Measurements from ENCODE around the gene DGKB. TPM values are rescaled to one million over a fixed set of nuclear protein-coding genes. Genes with fewer than 3 reads are reported as not detected.
A peak's percentile ranks its signal among the peaks of the same experiment; 100 is the strongest.
"Not testable (repeated sequence)": the region's sequence is repeated elsewhere in the genome, so short reads cannot be mapped to it uniquely, and the experiment has no call there.

DGKB gene
- total RNA-seq, 1 donor: 0.36 TPM

- DNase-seq (ENCODE audit: low read depth): no peak
- H3K4me3 ChIP-seq (ENCODE audit: low read depth, low read length): no peak overlapping the region
- no peak for TF ChIP-seq CTCF (IDR thresholded peaks at IDR 0.05; ENCODE audit: insufficient read depth, low read length)
Observed at GRCh38 chr7:14294637-14295036, 607.9 kb downstream of the DGKB start.

- no peak for DNase-seq (ENCODE audit: low read depth)
- no peak for TF ChIP-seq CTCF (IDR thresholded peaks at IDR 0.05; ENCODE audit: insufficient read depth, low read length)
- H3K4me3 ChIP-seq (ENCODE audit: low read depth, low read length): no peak overlapping the region
Observed at GRCh38 chr7:14293434-14293833, 609.1 kb downstream of the DGKB start.

- TF ChIP-seq CTCF (IDR thresholded peaks at IDR 0.05; ENCODE audit: insufficient read depth, low read length): no peak
- no peak for DNase-seq (ENCODE audit: low read depth)
- H3K4me3 ChIP-seq (ENCODE audit: low read depth, low read length): no peak overlapping the region
Observed at GRCh38 chr7:14292737-14293136, 609.8 kb downstream of the DGKB start.

GRCh38 chr7:14289957-14290356, 612.6 kb downstream of the DGKB start:
- no peak for DNase-seq (ENCODE audit: low read depth)

GRCh38 chr7:14288701-14289100, 613.9 kb downstream of the DGKB start:
- peak; percentile 1 for DNase-seq (ENCODE audit: low read depth)
- H3K4me3 ChIP-seq (ENCODE audit: low read depth, low read length): no peak overlapping the region
- no peak for TF ChIP-seq CTCF (IDR thresholded peaks at IDR 0.05; ENCODE audit: insufficient read depth, low read length)

More at GRCh38 chr7:14289957-14290356, 612.6 kb downstream of the DGKB start:
- H3K4me3 ChIP-seq (ENCODE audit: low read depth, low read length): no peak overlapping the region
- no peak for TF ChIP-seq CTCF (IDR thresholded peaks at IDR 0.05; ENCODE audit: insufficient read depth, low read length)

- no peak for DNase-seq (ENCODE audit: low read depth)
- H3K4me3 ChIP-seq (ENCODE audit: low read depth, low read length): no peak overlapping the region
- no peak for TF ChIP-seq CTCF (IDR thresholded peaks at IDR 0.05; ENCODE audit: insufficient read depth, low read length)
Observed at GRCh38 chr7:14287398-14287797, 615.2 kb downstream of the DGKB start.

- DNase-seq (ENCODE audit: low read depth): no peak
- H3K4me3 ChIP-seq (ENCODE audit: low read depth, low read length): no peak overlapping the region
- no peak for TF ChIP-seq CTCF (IDR thresholded peaks at IDR 0.05; ENCODE audit: insufficient read depth, low read length)
Observed at GRCh38 chr7:14286036-14286435, 616.5 kb downstream of the DGKB start.

- not testable (repeated sequence) for H3K4me3 ChIP-seq (ENCODE audit: low read depth, low read length); DNase-seq (ENCODE audit: low read depth)
Observed at GRCh38 chr7:14279065-14279871, 623.3 kb downstream of the DGKB start.

Measured in fibroblast of the aortic adventitia (primary cell).